RKO (cell line): ENCODE data around the gene PRKCA.

Source experiments
- DNase-seq: peaks from one replicate; pipeline ENCODE4 v3.0.0-alpha.2; 2016; ENCODE audit warnings: low spot score

PRKCA gene

DNA sequence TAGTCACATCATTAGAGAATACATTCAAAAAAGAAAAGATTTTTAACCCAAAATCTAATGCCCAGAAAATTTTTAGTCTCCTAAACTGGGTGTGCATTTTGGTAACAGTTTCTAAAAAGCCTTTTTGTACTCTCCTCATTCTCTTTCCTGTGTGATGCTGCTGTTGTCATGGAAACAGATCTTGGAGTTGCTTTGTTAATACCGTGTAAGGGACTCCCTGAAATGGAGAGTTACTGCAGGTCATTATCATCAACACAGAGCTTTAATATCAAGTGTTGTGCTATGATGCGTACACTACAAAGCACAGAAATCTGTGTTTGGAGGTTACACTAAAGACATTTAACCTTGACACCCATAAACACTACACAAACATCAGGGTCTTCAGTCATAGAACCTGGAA is 216.3 kb downstream of the PRKCA start:
- no peak for DNase-seq

DNA sequence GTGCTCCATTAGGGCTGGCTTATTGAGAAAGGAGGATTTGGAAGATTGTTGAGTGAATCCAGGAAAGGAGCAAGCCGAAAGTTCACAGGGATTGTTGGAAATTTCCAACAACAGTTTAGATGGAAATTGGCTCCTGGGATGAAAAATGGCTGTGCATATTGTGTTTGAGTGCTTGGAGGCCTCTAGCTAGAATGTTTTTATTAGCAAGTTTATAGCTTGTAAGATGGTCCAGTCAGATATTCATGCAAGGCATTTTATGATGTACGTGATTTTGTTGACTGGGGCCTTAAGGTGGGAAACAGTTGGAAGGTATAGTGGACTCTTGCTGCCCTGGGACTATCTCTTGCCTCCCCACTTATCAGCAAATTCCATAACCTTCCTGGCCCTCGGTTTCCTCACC is 216.7 kb downstream of the PRKCA start:
- no peak for DNase-seq

DNA sequence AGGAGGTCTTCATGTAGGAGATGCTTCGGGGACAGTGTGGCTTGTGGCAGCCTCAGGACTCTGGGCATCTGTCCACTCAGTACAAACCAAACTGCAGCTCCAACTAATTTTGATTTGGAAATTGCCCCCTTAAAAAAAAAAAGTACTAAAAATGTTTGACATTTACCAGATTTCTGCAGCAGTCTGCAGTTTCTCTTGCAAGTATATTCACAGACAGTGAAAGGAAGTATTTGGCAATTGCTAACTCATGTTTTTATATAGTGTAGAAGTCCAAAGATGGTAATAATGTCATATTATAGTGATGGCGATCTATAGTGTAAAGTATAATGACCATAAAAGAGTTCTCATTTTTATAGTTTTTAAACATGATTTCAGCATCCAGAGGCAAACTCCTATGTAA is 218.6 kb downstream of the PRKCA start:
- DNase-seq, result no peak

DNA sequence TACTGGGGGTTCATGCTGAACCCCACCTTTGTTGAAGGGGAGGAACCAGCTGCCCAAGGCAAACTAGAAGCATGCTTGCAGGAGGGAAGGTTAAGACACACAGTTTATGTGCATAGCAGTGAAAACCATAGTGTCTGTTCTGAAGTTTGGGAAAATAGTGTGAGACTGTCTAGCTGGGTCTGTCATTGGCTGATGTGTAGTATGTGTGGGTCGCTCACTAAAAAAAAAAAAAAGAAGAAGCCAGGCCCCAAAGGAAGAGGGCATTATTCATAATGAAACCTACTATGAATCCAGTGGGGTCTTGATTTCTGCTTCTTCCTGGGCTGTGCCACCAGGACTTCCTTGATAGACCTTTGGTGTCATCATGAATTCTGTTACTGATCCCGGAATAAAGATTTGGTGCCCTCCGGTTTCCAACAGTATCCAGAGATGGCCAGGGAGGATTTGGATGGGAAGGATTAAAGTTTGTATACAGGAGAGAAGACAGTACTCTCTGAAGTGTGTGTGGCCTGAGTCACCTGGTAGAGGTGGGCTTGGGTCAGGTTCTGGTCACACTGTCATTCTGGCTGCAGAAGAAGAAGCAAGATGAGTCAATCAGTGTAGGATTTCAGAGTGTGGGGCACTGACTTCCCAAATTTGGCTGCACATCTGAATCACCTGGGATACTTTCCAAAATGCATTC is 220.3 kb downstream of the PRKCA start:
- no peak for DNase-seq

DNA sequence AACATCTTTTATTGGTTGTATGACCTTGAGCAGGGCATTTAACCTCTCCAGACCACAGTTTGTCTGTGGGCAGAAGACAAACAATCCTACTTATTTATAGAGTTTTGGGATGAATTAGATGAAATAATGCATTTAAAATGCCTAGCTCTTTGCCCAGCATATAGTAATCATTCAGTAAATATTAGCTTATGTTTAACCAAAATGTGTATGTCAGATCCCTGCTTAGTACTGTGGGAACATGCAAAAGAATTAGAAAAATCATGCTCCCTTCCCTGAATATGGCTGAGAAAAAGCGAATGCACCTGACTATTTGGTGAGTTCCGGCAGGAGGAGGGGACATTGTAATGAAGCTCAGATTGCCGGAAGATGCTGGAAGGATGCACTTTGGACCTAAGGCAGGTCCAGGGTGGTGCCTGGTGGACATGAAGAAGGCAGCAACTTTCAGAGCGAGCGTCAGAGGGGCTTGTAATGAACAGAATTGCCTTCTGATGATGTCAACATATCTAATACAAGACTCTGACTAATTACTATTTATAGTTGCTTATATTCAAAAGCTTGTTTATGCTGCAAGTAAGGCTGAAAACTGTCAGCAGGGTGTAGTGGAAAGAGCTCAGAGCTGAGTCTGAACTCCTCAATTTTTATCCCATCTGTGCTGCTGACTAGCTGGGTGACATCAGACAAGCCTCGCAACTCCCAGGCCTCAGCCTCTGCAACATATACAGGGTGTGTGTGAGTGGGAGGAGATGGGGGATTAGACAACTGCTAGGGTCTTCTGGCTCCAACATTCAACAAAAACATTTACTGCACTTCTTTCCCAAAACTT is 221.2 kb downstream of the PRKCA start:
- DNase-seq, result no peak

DNA sequence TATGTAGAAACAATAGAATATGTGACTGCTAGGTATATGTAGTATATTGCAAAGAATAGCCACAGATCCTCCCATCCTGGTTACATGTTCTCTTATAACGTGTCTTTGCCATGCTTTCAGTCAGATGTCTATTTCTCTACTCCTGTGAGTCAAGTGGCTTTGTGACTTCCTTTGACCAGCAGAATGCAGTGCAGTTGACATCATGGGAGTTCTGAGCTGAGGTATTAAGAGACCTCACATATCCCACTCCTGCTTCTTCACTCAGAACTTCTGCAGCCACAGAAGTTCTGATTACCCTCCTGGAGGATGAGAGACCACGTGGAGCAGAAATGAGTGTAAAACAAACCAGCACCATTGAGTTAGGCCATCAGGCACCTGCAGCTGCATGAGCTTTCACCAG is 222.5 kb downstream of the PRKCA start:
- no peak for DNase-seq

DNA sequence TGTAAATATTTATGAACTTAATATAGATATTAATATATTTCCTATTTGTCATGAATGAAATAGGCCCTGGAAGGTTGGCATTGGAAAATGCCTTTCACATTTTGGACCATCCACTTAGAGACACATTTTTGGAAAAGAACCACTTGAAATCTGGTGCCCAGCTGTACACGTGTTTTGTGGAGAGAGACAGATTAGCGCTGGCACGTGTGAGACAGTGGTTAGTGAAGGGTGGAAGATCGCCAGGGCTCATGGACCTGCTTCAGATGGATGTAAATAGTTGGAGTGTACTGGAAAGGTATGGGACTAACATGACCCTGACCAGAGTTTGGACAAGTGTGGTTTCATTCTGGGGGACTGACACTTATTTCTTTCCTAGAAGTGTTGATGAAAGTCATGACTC is 222.9 kb downstream of the PRKCA start:
- no peak for DNase-seq

DNA sequence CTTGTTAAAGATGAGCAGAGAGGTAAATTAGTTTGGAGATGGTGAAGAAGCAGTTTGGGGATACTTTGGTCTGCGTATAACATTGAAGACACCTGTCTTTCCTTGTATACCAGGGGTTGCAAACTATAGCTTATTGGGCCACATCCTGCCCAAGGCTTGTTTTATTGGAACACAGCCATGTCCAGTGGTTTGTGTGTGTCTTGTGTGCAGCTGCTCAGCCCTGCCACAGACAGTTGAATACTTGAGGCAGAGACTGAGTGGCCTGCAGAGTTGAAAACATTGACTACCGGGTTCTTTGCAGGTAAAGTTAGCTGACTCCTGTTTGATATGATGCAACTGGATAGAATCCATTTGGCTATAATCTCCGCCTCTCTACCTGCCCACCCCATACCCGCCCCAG is 224.4 kb downstream of the PRKCA start:
- DNase-seq, result no peak

DNA sequence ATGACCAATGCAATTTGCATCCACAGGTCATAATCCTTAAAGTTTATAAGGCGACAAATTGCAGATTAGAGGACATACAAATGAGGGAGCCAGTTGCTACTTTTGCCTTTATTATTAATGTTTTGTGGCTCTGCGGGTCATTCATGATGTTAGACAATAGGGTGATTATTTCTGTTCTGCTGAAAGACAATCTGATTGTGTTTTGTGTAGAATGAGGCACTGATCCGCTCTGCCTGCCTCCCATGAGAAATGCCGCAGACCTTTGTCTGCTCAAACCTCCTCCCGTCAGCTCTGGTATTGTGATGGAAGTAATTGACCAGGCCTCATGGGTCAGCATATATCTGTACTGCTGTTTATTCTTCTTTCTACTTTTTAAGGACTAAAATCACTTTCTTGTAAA is 224.9 kb downstream of the PRKCA start:
- no peak for DNase-seq

DNA sequence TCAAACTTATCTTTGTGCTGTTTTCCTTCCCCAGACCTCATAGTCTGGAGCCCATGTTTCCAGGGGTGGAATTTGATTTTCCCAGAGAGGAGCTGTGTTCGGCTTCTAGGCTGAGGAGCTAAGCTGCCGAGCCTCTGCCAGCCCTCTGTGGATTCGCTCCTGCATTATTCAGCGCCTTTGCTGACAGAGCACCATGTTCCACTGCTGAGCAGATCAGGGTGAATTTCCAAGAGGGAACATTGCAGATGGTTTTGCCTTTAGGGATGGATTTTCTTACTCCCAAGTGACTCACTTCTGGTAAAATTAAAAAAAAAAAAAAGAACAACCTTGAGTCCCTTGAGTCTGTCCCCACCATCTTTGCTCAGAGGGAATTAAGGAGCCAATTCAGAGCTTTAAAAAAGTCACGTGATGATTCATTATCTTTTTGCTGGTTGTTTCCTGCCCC is 229.5 kb downstream of the PRKCA start:
- no peak for DNase-seq

DNA sequence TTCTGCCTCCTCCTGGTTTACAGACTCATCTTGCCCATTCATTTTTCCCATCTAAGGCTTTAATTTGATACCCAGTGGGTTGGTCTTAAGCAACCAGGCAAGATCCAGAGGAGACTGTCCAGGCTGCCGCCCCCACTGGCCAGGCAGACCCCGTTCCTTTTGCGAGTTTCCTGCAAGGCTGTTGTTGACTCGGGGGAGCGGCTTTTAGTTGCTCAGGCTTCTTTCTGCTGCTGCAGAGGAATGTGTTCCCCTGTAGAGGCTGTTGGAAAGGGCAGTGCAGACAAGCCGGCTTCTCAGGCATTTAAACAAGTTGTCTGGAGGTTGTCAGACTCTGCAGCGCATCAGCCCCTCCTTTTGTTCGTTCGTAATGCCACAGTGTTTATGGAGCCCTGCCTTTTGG is 231.2 kb downstream of the PRKCA start:
- no peak for DNase-seq

DNA sequence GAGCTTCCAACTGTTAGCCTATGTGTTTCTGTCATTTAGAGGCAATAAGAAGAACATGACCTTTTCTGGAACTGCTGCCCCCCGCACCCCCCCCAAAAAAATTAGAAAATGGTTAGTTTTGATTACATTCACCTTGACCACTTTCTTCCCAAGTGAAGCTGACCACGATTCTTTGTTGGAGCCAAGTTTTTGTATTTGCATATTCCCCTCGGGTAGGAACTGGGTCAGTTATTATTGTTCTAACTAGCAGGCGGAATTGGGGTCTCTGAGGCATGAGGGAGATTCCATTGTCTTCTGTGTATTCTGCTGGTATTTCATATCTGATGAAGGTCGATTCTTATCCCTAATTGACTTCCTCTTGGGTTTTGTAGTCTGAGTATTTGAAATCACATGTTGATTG is 231.6 kb downstream of the PRKCA start:
- no peak for DNase-seq

DNA sequence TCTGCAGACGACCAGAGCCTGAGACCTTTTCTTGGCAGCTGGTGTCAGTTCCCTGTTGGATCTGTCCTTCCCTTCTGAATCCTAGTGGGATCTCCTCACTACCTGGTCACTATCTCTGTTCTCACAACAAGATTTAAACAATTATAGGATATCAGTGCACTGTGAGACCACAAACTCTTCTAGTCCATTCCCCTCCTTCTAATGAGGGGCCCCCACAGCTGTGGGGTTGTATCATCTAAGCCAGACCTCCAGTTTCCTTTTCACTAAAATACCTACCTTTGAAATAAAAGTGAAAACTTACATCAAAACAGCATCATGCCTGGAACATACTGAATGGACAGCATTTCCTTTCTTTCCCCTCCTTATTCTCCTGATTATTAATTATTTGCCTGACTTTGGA is 233.2 kb downstream of the PRKCA start:
- DNase-seq, result no peak

DNA sequence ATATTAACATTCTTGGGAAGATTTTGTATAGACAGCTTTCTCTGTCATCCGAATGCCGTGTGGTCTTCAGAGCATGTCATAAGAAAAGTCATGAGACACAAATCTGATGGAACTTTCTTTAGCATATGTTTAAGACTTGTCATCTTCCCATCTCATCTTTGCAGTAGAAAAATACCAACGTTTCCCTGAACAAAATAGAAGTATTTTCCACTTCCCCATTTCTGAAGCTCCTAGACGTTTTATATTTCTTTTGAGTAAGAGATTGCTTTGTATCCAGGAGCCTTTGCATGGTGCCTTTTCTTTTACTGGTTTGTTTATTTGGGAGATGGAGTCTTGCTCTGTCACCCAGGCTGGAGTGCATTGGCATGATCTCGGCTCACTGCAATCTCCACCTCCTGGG is 235.1 kb downstream of the PRKCA start:
- no peak for DNase-seq

DNA sequence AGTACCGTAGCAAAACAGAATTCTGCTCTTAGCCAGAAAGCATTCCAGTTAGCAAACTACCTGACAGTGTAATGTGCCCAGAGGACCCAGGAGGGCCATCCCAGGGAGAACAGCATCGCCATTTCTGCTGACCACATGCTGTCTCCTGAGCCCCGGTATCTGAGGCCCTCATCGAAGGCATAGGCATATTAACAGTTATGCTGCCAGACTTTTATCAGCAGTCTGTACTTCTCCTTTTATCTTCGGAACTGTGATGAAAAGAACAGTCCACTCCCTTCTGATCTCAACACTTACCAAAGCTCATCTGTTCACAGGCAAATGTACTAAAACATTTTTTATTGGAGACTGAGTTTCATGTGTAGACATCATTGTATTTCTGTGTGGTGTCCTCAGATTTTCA is 236.4 kb downstream of the PRKCA start:
- DNase-seq, result no peak

DNA sequence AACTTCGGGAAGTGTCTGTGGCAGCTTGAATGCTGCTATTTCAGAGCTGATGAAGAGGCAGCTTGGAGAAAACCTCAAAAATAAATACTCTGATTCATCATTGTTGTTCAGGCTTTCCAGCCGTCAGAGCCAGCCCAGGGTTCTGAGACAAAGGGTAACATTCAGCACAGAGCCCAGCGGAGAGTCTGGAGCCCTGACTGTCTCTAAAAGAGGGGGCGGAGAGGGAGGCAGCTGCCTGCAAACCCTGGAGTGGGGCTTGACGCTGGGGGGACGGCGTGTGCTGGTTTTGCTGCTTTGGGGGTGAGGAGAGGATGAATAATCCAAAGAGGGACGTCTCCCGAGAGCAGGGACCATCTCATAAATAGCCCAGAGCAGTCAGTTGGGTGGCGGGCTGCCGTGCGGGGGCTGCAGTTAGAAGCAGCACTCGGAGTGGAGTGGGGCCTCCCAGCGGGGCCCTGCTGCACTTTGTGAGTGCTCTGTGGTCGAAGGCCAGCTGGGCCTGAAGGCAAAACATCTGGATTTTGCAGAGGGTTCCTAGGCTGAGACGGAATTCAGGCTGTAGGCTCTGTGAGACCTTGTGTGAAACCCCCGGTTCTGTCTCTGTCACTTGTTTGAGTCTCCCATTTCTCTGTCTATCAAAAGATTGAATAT is 237.8 kb downstream of the PRKCA start:
- DNase-seq, result no peak

DNA sequence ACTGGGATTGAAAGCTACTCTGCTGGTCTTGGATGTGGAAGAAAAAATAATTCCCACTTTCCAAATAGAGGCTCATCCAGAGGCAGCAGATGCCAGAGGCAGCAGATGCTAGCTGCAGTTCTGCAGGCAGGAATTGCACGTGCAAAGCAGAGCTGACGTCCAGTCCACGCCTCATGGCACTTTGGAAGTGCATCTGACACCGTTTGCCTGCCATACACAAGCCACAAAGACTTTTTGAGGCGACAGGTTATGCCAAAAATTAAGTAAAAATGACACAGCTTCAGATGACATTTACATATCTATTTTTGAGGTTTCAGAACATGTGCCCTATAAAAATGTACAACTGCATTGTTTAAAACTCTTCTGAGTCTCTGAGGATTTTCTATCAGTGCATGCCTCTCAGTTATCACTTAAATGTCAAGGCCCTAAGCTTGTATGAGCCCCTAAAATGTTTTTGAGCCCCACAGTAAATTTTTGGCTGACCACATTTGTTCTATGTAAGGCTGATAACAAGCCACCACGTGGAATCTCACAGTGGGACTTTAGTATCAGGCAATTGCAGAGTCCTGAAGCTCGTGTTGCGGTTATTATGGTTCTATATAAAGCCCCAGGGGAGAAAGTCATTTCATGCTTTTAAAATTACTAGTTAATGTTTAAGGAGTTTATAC is 239.2 kb downstream of the PRKCA start:
- DNase-seq, result no peak

DNA sequence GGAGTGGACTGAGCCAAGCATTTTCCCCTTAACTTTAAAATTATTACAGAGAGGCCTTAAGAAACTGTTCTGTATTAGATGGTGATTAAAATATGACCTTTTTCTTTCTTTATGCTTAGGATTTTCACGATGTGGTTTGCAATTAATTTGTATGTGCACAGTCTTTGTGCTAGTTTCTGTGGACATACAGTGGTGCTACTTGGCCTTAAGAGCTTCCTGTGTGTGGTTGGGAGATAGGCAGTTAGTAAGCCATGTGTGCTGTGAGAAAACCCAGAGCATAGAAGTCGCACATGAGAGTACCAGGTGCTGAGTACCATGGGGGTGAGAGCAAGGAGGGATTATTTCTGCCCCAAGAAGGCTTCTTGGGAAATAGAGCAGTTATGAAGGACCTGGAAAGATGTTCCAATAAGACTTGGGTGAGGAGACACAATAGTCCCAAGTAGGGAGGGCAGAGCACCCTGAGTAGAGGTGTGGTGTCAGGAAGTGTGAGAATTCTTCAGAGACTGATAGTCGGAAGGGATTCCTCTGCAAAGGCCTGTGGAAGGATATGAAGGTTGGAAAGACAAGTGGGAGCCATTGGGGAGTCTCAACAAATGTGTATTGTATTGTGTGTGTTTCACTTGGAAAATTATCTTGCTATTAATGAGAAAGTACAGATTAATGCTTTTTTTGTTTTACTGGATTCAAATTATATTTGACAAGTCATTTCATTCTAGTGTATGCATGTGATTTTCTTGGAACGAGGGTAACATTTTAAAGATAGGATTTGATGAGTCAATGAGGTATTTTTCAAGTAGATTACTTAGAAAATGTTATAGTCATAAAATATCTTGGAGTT is 239.9 kb downstream of the PRKCA start:
- no peak for DNase-seq

DNA sequence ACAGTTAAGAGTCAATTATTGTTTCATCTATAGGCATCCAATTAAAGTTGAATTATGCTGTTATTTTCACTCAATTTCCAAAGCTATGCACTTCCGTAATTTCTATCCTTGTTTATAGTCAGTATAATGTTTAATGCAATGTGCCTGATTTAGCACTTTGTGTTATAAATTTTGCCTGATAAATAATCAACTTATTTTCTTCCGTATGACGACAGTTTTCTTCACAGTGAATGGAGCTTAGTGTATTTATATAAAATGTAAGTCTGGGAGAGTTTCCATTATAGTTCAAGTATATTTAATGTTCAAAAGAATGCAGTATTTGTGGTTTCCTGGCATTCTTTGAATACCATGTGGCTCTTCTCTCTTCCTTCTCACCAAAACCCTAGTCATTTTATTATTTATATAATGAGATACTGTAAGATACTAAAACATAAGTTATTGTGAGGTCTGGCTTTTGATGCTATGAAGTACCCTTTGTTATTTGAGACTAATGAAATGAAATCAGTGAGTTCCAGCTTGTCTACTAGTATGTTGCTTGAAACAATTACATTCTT is 240.6 kb downstream of the PRKCA start:
- no peak for DNase-seq

DNA sequence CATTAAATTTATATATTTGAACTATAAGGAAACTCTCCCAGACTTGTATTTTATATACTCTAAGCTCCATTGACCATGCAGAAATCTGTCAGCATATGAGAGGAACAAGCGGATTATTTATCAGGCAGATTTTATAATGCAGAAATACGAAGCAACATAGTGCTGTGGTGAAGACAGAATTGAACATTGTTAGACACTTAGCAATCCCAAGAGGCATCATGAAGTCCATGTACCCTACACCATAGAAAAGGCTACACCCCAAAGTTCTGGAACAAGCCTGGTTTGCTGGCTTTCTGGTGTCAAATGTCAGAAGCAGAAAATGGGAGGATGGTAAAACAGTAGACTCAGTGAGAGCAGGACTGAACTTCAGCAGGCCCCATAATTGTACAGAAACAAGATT is 241.1 kb downstream of the PRKCA start:
- DNase-seq, result no peak

DNA sequence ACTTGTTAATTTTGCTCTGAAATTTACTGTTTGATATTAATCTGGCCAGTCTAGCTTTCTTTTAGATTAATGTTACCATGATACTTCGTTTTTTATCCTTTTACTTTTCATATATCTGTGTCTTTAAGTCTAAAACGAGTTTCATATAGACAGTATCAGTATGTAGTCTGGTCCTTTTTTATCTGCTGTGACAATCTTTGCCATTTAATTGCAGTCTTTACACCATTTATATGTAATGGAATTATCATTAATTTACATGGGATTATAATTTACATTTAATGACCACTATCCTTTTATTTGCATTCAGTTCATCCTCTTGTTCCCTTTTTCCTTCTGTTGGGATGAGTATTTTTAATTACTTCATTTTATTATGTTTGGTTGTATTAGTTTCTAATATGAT is 243.5 kb downstream of the PRKCA start:
- no peak for DNase-seq
